ENCODE measurements around the gene MED13. TPM values are rescaled to one million over a fixed set of nuclear protein-coding genes. Genes with fewer than 3 reads are reported as not detected.

MED13 gene
- total RNA-seq, 1 donor from 2014 or later, result 51.4 TPM

GRCh38 chr17:61989509-61989908, 75.6 kb downstream of the MED13 start:
- no peaks in the 10 kb centered on the region for H3K9me3 Mint-ChIP-seq (ENCODE audit: unreplicated experiment)
- H3K4me3 Mint-ChIP-seq (ENCODE audit: unreplicated experiment), result no peak overlapping the region
- H3K36me3 Mint-ChIP-seq (ENCODE audit: low read depth, unreplicated experiment), result peaks cover 8% of the 10 kb centered on the region
- no peak overlapping the region for H3K27ac Mint-ChIP-seq (ENCODE audit: unreplicated experiment)
- TF ChIP-seq CTCF (IDR thresholded peaks at IDR 0.05; ENCODE audit: unreplicated experiment), result no peak
- H3K4me1 Mint-ChIP-seq (ENCODE audit: unreplicated experiment), result no peaks in the 10 kb centered on the region
- no peak for DNase-seq (ENCODE audit: low spot score)
- no peaks in the 10 kb centered on the region for H3K27me3 Mint-ChIP-seq (ENCODE audit: unreplicated experiment)

GRCh38 chr17:61986898-61987297, 78.2 kb downstream of the MED13 start:
- Mint-ChIP-seq H3K36me3 (ENCODE audit: low read depth, unreplicated experiment) (peaks cover 15% of the 10 kb centered on the region), H3K27me3 (ENCODE audit: unreplicated experiment) (no peaks in the 10 kb centered on the region), H3K27ac (ENCODE audit: unreplicated experiment) (no peak overlapping the region), H3K4me3 (ENCODE audit: unreplicated experiment) (no peak overlapping the region), H3K4me1 (ENCODE audit: unreplicated experiment) (no peaks in the 10 kb centered on the region), H3K9me3 (ENCODE audit: unreplicated experiment) (no peaks in the 10 kb centered on the region)
- TF ChIP-seq CTCF (IDR thresholded peaks at IDR 0.05; ENCODE audit: unreplicated experiment), result no peak
- DNase-seq (ENCODE audit: low spot score), result no peak

GRCh38 chr17:61984821-61985220, 80.3 kb downstream of the MED13 start:
- H3K27ac Mint-ChIP-seq (ENCODE audit: unreplicated experiment), result no peak overlapping the region
- no peak for DNase-seq (ENCODE audit: low spot score)
- H3K9me3 Mint-ChIP-seq (ENCODE audit: unreplicated experiment), result no peaks in the 10 kb centered on the region
- H3K36me3 Mint-ChIP-seq (ENCODE audit: low read depth, unreplicated experiment), result peaks cover 24% of the 10 kb centered on the region
- no peaks in the 10 kb centered on the region for H3K4me1 Mint-ChIP-seq (ENCODE audit: unreplicated experiment)
- no peaks in the 10 kb centered on the region for H3K27me3 Mint-ChIP-seq (ENCODE audit: unreplicated experiment)
- no peak for TF ChIP-seq CTCF (IDR thresholded peaks at IDR 0.05; ENCODE audit: unreplicated experiment)
- H3K4me3 Mint-ChIP-seq (ENCODE audit: unreplicated experiment), result no peak overlapping the region

GRCh38 chr17:61981323-61981722, 83.8 kb downstream of the MED13 start:
- DNase-seq (ENCODE audit: low spot score), result no peak
- Mint-ChIP-seq H3K9me3 (ENCODE audit: unreplicated experiment) (no peaks in the 10 kb centered on the region), H3K27me3 (ENCODE audit: unreplicated experiment) (no peaks in the 10 kb centered on the region), H3K36me3 (ENCODE audit: low read depth, unreplicated experiment) (peaks cover 37% of the 10 kb centered on the region), H3K4me3 (ENCODE audit: unreplicated experiment) (peak overlapping the region; percentile 21), H3K4me1 (ENCODE audit: unreplicated experiment) (no peaks in the 10 kb centered on the region), H3K27ac (ENCODE audit: unreplicated experiment) (no peak overlapping the region)
- no peak for TF ChIP-seq CTCF (IDR thresholded peaks at IDR 0.05; ENCODE audit: unreplicated experiment)

- Mint-ChIP-seq H3K4me1 (ENCODE audit: unreplicated experiment) (no peaks in the 10 kb centered on the region), H3K27ac (ENCODE audit: unreplicated experiment) (no peak overlapping the region), H3K9me3 (ENCODE audit: unreplicated experiment) (no peaks in the 10 kb centered on the region), H3K27me3 (ENCODE audit: unreplicated experiment) (no peaks in the 10 kb centered on the region), H3K36me3 (ENCODE audit: low read depth, unreplicated experiment) (peaks cover 37% of the 10 kb centered on the region), H3K4me3 (ENCODE audit: unreplicated experiment) (no peak overlapping the region)
- TF ChIP-seq CTCF (IDR thresholded peaks at IDR 0.05; ENCODE audit: unreplicated experiment), result no peak
- DNase-seq (ENCODE audit: low spot score), result no peak
Observed at GRCh38 chr17:61980535-61980934, 84.5 kb downstream of the MED13 start.

Measured in endothelial cell (in vitro differentiated cells).